WTC11 (cell line): ENCODE data around the gene TTYH1. TPM values are rescaled to one million over a fixed set of nuclear protein-coding genes. Genes with fewer than 3 reads are reported as not detected.

Experiments used
- ATAC-seq: fragments of 200-7000 bp; cut with Tn5 transposase; 2 replicates; pipeline ENCODE4 v1.10.0; 2021; ENCODE audit warnings: mild to moderate bottlenecking, moderate library complexity
- CTCF ChIA-PET: fragments of 300-600 bp; sonication (Branson Sonifier 250); formaldehyde crosslinking; loops from one replicate; lab custom pipeline; 2021; ENCODE audit warnings: antibody characterized with exemption; lab: Charles Lee
- POLR2A ChIA-PET: fragments of 350-600 bp; sonication (Branson Sonifier 250); formaldehyde crosslinking; loops from one replicate; lab custom pipeline; 2021; ENCODE audit warnings: antibody characterized with exemption; lab: Charles Lee
- DNase-seq: peaks from one replicate; pipeline ENCODE4 v3.0.0; 2021; ENCODE audit warnings: low spot score
- H3K27ac Mint-ChIP-seq: 2 replicates; pipeline ENCODE4 v1.8.0; 2021; ENCODE audit warnings: mixed read lengths
- H3K27me3 Mint-ChIP-seq: 2 replicates; pipeline ENCODE4 v1.8.0; 2021; ENCODE audit warnings: low read depth, mild to moderate bottlenecking, moderate library complexity, mixed read lengths
- H3K36me3 Mint-ChIP-seq: 2 replicates; pipeline ENCODE4 v1.8.0; 2021; ENCODE audit warnings: mixed read lengths
- H3K4me1 Mint-ChIP-seq: 2 replicates; pipeline ENCODE4 v1.8.0; 2022; ENCODE audit warnings: mixed read lengths
- H3K4me3 Mint-ChIP-seq: 2 replicates; pipeline ENCODE4 v1.8.0; 2021; ENCODE audit warnings: mild to moderate bottlenecking, moderate library complexity, mixed read lengths
- H3K9me3 Mint-ChIP-seq: 2 replicates; pipeline ENCODE4 v1.8.0; 2021; ENCODE audit warnings: mixed read lengths
- E2F4 ChIP-seq: sonication (generic); formaldehyde crosslinking; IDR thresholded peaks from 2 replicates; pipeline ENCODE4 v1.8.1; 2022; ENCODE audit warnings: low read depth, mild to moderate bottlenecking, moderate library complexity, missing genetic modification reagents, borderline replicate concordance
- ERG ChIP-seq: fragments of 250-450 bp; sonication (Bioruptor Pico); IDR thresholded peaks from 2 replicates; pipeline ENCODE4 v1.8.0; 2021; ENCODE audit warnings: mild to moderate bottlenecking
- ESRRA ChIP-seq: sonication (generic); formaldehyde crosslinking; IDR thresholded peaks from 2 replicates; pipeline ENCODE4 v1.8.1; 2022; ENCODE audit warnings: mild to moderate bottlenecking, missing genetic modification reagents, borderline replicate concordance
- GTF2I ChIP-seq: fragments of 250-450 bp; sonication (Bioruptor Pico); conservative IDR thresholded peaks from 2 replicates; pipeline ENCODE4 v1.4.0; 2021; ENCODE audit warnings: mild to moderate bottlenecking
- IRF2 ChIP-seq: sonication (generic); formaldehyde crosslinking; IDR thresholded peaks from 2 replicates; pipeline ENCODE4 v1.8.0; 2022; ENCODE audit warnings: low read depth, missing genetic modification reagents, borderline replicate concordance
- KAT7 ChIP-seq: sonication (generic); formaldehyde crosslinking; IDR thresholded peaks from 2 replicates; pipeline ENCODE4 v1.8.1; 2023; ENCODE audit warnings: missing genetic modification reagents, mild to moderate bottlenecking, borderline replicate concordance
- MYBL2 ChIP-seq: sonication (generic); formaldehyde crosslinking; IDR thresholded peaks from 2 replicates; pipeline ENCODE4 v1.8.1; 2023; ENCODE audit warnings: mild to moderate bottlenecking, moderate library complexity, missing genetic modification reagents
- NFYB ChIP-seq: sonication (generic); formaldehyde crosslinking; conservative IDR thresholded peaks from 2 replicates; pipeline ENCODE4 v1.8.0; 2022; ENCODE audit warnings: low read depth, missing genetic modification reagents
- NR1H2 ChIP-seq: sonication (generic); formaldehyde crosslinking; IDR thresholded peaks from 2 replicates; pipeline ENCODE4 v1.9.0; 2021; ENCODE audit warnings: mild to moderate bottlenecking, moderate library complexity, missing genetic modification reagents
- SMAD3 ChIP-seq: sonication (generic); formaldehyde crosslinking; IDR thresholded peaks from 2 replicates; pipeline ENCODE4 v1.8.0; 2022; ENCODE audit warnings: missing genetic modification reagents, mild to moderate bottlenecking, borderline replicate concordance
- TCF7 ChIP-seq: sonication (generic); formaldehyde crosslinking; IDR thresholded peaks from 2 replicates; pipeline ENCODE4 v1.8.0; 2022; ENCODE audit warnings: mild to moderate bottlenecking, low read depth, missing genetic modification reagents, moderate library complexity
- ZNF138 ChIP-seq: sonication (generic); formaldehyde crosslinking; conservative IDR thresholded peaks from 2 replicates; pipeline ENCODE4 v1.8.1; 2022; ENCODE audit warnings: mild to moderate bottlenecking, moderate library complexity, missing genetic modification reagents
- ZNF219 ChIP-seq: sonication (generic); formaldehyde crosslinking; IDR thresholded peaks from 2 replicates; pipeline ENCODE4 v1.8.0; 2023; ENCODE audit warnings: missing genetic modification reagents, mild to moderate bottlenecking, borderline replicate concordance
- ZNF263 ChIP-seq: sonication (generic); formaldehyde crosslinking; IDR thresholded peaks from 2 replicates; pipeline ENCODE4 v1.8.1; 2022; ENCODE audit warnings: low read depth, mild to moderate bottlenecking, moderate library complexity, missing genetic modification reagents
- ZNF423 ChIP-seq: fragments of 250-450 bp; sonication (Bioruptor Pico); IDR thresholded peaks from 2 replicates; pipeline ENCODE4 v2.1.2; 2022; ENCODE audit warnings: mild to moderate bottlenecking, moderate library complexity
- ZNF425 ChIP-seq: fragments of 250-450 bp; sonication (Bioruptor Pico); conservative IDR thresholded peaks from 2 replicates; pipeline ENCODE4 v1.9.0; 2021; ENCODE audit warnings: mild to moderate bottlenecking
- ZNF512 ChIP-seq: sonication (generic); formaldehyde crosslinking; IDR thresholded peaks from 2 replicates; pipeline ENCODE4 v1.8.1; 2022; ENCODE audit warnings: missing genetic modification reagents, borderline replicate concordance
- total RNA-seq: library from RNA; stranded (reverse); gene quantifications from 3 replicates; pipeline ENCODE4 v1.2.3, GENCODE V29; 2021
- TF ChIP-seq, protein P1 (sequence below): sonication (generic); formaldehyde crosslinking; IDR thresholded peaks from 2 replicates; pipeline ENCODE4 v1.8.1; 2023; ENCODE audit warnings: mild to moderate bottlenecking, missing genetic modification reagents, borderline replicate concordance
- TF ChIP-seq, protein P2 (sequence below): sonication (generic); formaldehyde crosslinking; IDR thresholded peaks from 2 replicates; pipeline ENCODE4 v1.8.0; 2022; ENCODE audit warnings: mild to moderate bottlenecking, missing genetic modification reagents
- TF ChIP-seq, protein P3 (sequence below): sonication (generic); formaldehyde crosslinking; IDR thresholded peaks from 2 replicates; pipeline ENCODE4 v1.8.0; 2023; ENCODE audit warnings: missing genetic modification reagents

The TTYH1 gene
- total RNA-seq, 1 experiment from 2014 or later = 37.1 TPM

GRCh38 chr19:54383330-54383729, 31.9 kb upstream of the TTYH1 start (continued):
- TF ChIP-seq E2F4 = no peak

DNA sequence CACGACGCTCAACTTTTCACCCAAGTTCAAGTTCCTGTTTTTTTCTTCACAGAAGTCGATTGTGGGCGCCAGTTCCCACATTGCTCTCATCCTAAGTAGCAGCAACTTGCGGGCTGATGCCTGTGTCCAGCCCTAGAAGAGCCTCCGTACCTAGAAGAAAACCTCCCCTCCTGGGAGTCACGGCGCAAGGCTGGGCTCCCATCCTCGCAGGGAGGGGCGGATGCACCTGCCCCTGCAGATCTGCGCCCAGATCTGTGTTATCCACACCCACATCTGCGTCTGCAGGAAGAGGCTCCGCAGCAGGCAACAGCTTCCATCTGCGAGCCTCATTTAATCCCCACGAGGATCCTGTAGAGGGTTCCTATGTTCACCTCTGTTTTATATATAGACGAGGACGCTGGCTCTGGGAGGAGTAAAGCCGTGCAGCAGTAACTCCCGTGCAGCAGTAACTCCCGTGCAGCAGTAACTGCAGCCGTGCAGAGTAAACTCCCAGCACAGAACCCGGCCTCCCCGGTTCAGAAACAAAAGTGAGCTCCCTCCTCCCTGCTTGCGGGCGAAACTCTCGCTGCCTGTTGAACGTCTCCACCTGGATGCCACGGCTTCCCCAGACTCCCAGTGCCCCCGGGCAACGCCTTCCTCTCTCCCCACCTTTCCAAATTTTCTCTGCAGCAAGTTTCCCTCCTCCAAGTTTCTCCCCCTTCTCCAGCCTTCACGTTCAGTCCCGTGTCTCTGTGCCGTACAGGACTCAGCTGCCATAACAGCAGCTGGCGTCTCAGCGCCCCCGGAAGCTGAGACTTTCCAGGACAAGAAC, 27.1 kb upstream of the TTYH1 start:
- peak; percentile 19; the same call in 1 of the 2 replicates for ATAC-seq
- CTCF ChIA-PET = interaction anchor here (0.5 to 2.0 kb wide), 17 partner anchors 11 to 224 kb away, joined by 3 to 12 read pairs (median 5); partner anchors contain the start of genes LENG8, MBOAT7 and TTYH1

GRCh38 chr19:54388802-54389139, 26.5 kb upstream of the TTYH1 start:
- H3K36me3 Mint-ChIP-seq = no peaks in the 10 kb centered on the region
- H3K4me3 Mint-ChIP-seq = peak overlapping the region; percentile 69
- H3K27ac Mint-ChIP-seq = no peak overlapping the region
- H3K27me3 Mint-ChIP-seq = peaks cover 43% of the 10 kb centered on the region
- DNase-seq (no peak), ATAC-seq (no peak)
- peaks cover 26% of the 10 kb centered on the region for H3K4me1 Mint-ChIP-seq
- POLR2A ChIA-PET = no interaction called here
- CTCF ChIA-PET = interaction anchor here (0.5 to 2.0 kb wide), 16 partner anchors 12 to 224 kb away, joined by 3 to 12 read pairs (median 5); partner anchors contain the start of genes LENG8, MBOAT7 and TTYH1
- no peaks in the 10 kb centered on the region for H3K9me3 Mint-ChIP-seq
- TF ChIP-seq NR1H2 = no peak
- no peak for TF ChIP-seq NFYB
- TF ChIP-seq ZNF425 (CRISPR knock-in tag) = no peak
- no peak for TF ChIP-seq TCF7 (CRISPR knock-in tag)
- TF ChIP-seq GTF2I (CRISPR knock-in tag) = no peak
- TF ChIP-seq, protein P1, sequence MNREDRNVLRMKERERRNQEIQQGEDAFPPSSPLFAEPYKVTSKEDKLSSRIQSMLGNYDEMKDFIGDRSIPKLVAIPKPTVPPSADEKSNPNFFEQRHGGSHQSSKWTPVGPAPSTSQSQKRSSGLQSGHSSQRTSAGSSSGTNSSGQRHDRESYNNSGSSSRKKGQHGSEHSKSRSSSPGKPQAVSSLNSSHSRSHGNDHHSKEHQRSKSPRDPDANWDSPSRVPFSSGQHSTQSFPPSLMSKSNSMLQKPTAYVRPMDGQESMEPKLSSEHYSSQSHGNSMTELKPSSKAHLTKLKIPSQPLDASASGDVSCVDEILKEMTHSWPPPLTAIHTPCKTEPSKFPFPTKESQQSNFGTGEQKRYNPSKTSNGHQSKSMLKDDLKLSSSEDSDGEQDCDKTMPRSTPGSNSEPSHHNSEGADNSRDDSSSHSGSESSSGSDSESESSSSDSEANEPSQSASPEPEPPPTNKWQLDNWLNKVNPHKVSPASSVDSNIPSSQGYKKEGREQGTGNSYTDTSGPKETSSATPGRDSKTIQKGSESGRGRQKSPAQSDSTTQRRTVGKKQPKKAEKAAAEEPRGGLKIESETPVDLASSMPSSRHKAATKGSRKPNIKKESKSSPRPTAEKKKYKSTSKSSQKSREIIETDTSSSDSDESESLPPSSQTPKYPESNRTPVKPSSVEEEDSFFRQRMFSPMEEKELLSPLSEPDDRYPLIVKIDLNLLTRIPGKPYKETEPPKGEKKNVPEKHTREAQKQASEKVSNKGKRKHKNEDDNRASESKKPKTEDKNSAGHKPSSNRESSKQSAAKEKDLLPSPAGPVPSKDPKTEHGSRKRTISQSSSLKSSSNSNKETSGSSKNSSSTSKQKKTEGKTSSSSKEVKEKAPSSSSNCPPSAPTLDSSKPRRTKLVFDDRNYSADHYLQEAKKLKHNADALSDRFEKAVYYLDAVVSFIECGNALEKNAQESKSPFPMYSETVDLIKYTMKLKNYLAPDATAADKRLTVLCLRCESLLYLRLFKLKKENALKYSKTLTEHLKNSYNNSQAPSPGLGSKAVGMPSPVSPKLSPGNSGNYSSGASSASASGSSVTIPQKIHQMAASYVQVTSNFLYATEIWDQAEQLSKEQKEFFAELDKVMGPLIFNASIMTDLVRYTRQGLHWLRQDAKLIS (CRISPR knock-in tag) = no peak

More for the DNA sequence above, 27.1 kb upstream of the TTYH1 start:
- Mint-ChIP-seq H3K9me3 (peaks cover 3% of the 10 kb centered on the region; the same call in 1 of the 2 replicates), H3K27me3 (peaks cover 41% of the 10 kb centered on the region), H3K27ac (no peak overlapping the region), H3K4me3 (peak overlapping the region; percentile 69), H3K4me1 (peaks cover 26% of the 10 kb centered on the region), H3K36me3 (no peaks in the 10 kb centered on the region)
- POLR2A ChIA-PET = no interaction called here
- TF ChIP-seq ZNF138 (CRISPR knock-in tag) (no peak), ERG (no peak), ESRRA (CRISPR knock-in tag) (no peak), ZNF423 (CRISPR knock-in tag) (no peak), ZNF219 (CRISPR knock-in tag) (no peak), KAT7 (CRISPR knock-in tag) (no peak), SMAD3 (no peak), MYBL2 (CRISPR knock-in tag) (no peak), ZNF512 (CRISPR knock-in tag) (no peak), IRF2 (CRISPR knock-in tag) (no peak), ZNF263 (CRISPR knock-in tag) (no peak), NR1H2 (no peak)
- TF ChIP-seq, protein P2, sequence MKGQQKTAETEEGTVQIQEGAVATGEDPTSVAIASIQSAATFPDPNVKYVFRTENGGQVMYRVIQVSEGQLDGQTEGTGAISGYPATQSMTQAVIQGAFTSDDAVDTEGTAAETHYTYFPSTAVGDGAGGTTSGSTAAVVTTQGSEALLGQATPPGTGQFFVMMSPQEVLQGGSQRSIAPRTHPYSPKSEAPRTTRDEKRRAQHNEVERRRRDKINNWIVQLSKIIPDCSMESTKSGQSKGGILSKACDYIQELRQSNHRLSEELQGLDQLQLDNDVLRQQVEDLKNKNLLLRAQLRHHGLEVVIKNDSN (CRISPR knock-in tag) = no peak
- TF ChIP-seq, protein P3, sequence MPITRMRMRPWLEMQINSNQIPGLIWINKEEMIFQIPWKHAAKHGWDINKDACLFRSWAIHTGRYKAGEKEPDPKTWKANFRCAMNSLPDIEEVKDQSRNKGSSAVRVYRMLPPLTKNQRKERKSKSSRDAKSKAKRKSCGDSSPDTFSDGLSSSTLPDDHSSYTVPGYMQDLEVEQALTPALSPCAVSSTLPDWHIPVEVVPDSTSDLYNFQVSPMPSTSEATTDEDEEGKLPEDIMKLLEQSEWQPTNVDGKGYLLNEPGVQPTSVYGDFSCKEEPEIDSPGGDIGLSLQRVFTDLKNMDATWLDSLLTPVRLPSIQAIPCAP (CRISPR knock-in tag) = no peak
- DNase-seq = peak; percentile 24
